Spleen (tissue), 11 donors: ENCODE measurements around the gene OXT. TPM values are rescaled to one million over a fixed set of nuclear protein-coding genes. Genes with fewer than 3 reads are reported as not detected.
A peak's percentile ranks its signal among the peaks of the same experiment; 100 is the strongest.
"Not testable (repeated sequence)": the region's sequence is repeated elsewhere in the genome, so short reads cannot be mapped to it uniquely, and the experiment has no call there.

Source experiments
- DNase-seq: peaks from one replicate; pipeline ENCODE4 v3.0.0-alpha.2; 2020
- H3K27ac ChIP-seq, 8 donors: fragments of 200-600 bp; sonication (generic) in 7 of 8; 1 replicate in 4 of 8; 2 replicates in 4 of 8; pipeline versions ENCODE4 v1.5.0 to v1.8.0; 2016 to 2021; ENCODE audit warnings: inconsistent platforms in 4 of 8, mild to moderate bottlenecking in 4 of 8, moderate library complexity in 1 of 8
- H3K27me3 ChIP-seq, 7 donors: fragments of 200-600 bp; sonication (generic) in 6 of 7; replicated peaks in 1 of 7; 1 replicate in 4 of 7; 2 replicates in 3 of 7; pipeline versions ENCODE4 v1.5.0 to v1.8.0; 2016 to 2021; ENCODE audit warnings: inconsistent platforms in 3 of 7, mild to moderate bottlenecking in 1 of 7
- H3K36me3 ChIP-seq, 6 donors: fragments of 200-600 bp; sonication (generic) in 5 of 6; 1 replicate in 4 of 6; 2 replicates in 2 of 6; pipeline versions ENCODE4 v1.5.0 to v1.8.0; 2016 to 2021; ENCODE audit warnings: inconsistent platforms in 2 of 6
- H3K4me1 ChIP-seq, 6 donors: fragments of 200-600 bp; sonication (generic) in 5 of 6; 1 replicate in 3 of 6; 2 replicates in 3 of 6; pipeline versions ENCODE4 v1.5.0 to v1.8.0; 2016 to 2021; ENCODE audit warnings: inconsistent platforms in 3 of 6
- H3K4me3 ChIP-seq, 8 donors: fragments of 200-600 bp; sonication (generic) in 7 of 8; 1 replicate in 4 of 8; 2 replicates in 4 of 8; pipeline versions ENCODE4 v1.5.0 to v1.8.0; 2016 to 2021; ENCODE audit warnings: inconsistent platforms in 4 of 8, mild to moderate bottlenecking in 4 of 8, moderate library complexity in 2 of 8
- H3K9me3 ChIP-seq, 8 donors: fragments of 200-600 bp; sonication (generic) in 7 of 8; 1 replicate in 4 of 8; 2 replicates in 4 of 8; pipeline versions ENCODE4 v1.5.0 to v1.8.0; 2016 to 2021; ENCODE audit warnings: inconsistent platforms in 4 of 8
- POLR2A ChIP-seq, 3 donors: fragments of 450-650 bp; IDR thresholded peaks; one replicate each; pipeline ENCODE4 v1.5.1; 2017; ENCODE audit warnings: antibody characterized with exemption in 3 of 3, mild to moderate bottlenecking in 1 of 3
- POLR2AphosphoS5 ChIP-seq, 3 donors: sonication (generic); formaldehyde crosslinking; IDR thresholded peaks; one replicate each; pipeline ENCODE4 v1.5.1; 2017; ENCODE audit warnings: antibody characterized with exemption in 3 of 3
- WGBS, 5 donors: extraction: QIAGEN DNeasy Blood & Tissue Kit in 3 of 5; methylation state at CpG; one replicate each; pipeline versions ENCODE4 v1.1.5 to v1.1.7; 2013 to 2018; 5-methylcytosine and 5-hydroxymethylcytosine counted together
- intact Hi-C: fragments of 100-400 bp; cut with DNase I; formaldehyde crosslinking; loops from one replicate; pipeline ENCODE4 v1.15.0; 2023; ENCODE audit warnings: low total_unique reads
- polyA plus RNA-seq, 3 donors: library from polyadenylated mRNA; stranded (reverse); fragments of 200-250 nt; gene quantifications; one replicate each; pipeline ENCODE4 v1.2.1, GENCODE V29; 2013
- total RNA-seq, 7 donors: library from RNA; depleted of rRNA in 3 of 7; stranded (reverse); fragments of >200 nt in 3 of 7; fragmentation: NEBNext Ultra II Directional in 4 of 7; extraction: Animal tissue kit (Norgen Biotek cat#: 25700) in 4 of 7; gene quantifications; one replicate each; pipeline versions ENCODE4 v1.1.0 to v1.2.1, GENCODE V29; 2016 to 2021
- TF ChIP-seq, protein P1 (sequence below), 11 experiments: fragments of 200-600 bp in 7 of 11; fragments of 450-650 bp in 4 of 11; sonication (generic) in 4 of 11; IDR thresholded peaks in 8 of 11; conservative IDR thresholded peaks in 3 of 11; 1 replicate in 7 of 11; 2 replicates in 4 of 11; pipeline versions ENCODE4 v1.4.0 to v1.8.0; 2016 to 2021; ENCODE audit warnings: antibody characterized with exemption in 11 of 11, inconsistent platforms in 4 of 11, mild to moderate bottlenecking in 1 of 11
- donor health status: healthy with polysubstance abuse.
- donor health status: DM: no; HTN: no; CAD: no; lungs with moderate emphysema.
- donor health status: DM: no; HTN: no; CAD: no.
- donor health status: Bipolar disorder and iron deficiency.
- donor health status: healthy.
- donor health status: DM: no; HTN: no; CAD: no.
- donor health status: DM: yes; HTN: yes; CAD: no.

Gene OXT
- total and polyA plus RNA-seq, 10 donors = 0.68 to 1.00 TPM; not detected in 8

DNA sequence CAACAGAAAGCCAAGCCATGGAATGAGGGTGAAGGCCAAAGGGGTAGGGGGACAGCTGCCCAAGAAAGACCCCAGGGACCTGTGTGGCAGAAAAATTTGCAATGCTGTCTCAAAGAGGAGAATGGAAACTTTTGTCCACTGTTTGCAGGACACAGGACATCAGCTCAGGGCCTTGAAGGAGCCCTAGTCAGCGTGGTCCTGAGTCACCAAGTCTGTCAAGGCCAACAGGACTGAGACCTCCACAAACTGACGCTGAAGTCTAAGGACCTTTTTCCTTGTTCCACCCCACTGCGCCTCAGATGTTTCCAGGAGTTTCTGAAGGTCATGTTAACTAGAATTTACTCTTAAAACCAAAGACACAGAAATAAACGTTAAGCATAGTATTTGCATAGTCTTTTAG lies 44.9 kb downstream of the OXT start:
- WGBS, 5 donors = 68 to 83% (median 74%) methylated on average over 4 of the region's 4 CpGs
- no peak for DNase-seq
- Histone ChIP-seq H3K4me1 (peaks cover 7 to 63% (median 21%) of the 10 kb centered on the region in 6 donors), H3K4me3 (no peak overlapping the region), H3K27me3 (no peaks in the 10 kb centered on the region), H3K9me3 (no peaks in the 10 kb centered on the region), H3K36me3 (peaks cover 0 to 64% (median 7%) of the 10 kb centered on the region in 6 donors), H3K27ac (no peak overlapping the region)
- no peak for TF ChIP-seq POLR2A (IDR thresholded peaks at IDR 0.05)
- TF ChIP-seq, protein P1, sequence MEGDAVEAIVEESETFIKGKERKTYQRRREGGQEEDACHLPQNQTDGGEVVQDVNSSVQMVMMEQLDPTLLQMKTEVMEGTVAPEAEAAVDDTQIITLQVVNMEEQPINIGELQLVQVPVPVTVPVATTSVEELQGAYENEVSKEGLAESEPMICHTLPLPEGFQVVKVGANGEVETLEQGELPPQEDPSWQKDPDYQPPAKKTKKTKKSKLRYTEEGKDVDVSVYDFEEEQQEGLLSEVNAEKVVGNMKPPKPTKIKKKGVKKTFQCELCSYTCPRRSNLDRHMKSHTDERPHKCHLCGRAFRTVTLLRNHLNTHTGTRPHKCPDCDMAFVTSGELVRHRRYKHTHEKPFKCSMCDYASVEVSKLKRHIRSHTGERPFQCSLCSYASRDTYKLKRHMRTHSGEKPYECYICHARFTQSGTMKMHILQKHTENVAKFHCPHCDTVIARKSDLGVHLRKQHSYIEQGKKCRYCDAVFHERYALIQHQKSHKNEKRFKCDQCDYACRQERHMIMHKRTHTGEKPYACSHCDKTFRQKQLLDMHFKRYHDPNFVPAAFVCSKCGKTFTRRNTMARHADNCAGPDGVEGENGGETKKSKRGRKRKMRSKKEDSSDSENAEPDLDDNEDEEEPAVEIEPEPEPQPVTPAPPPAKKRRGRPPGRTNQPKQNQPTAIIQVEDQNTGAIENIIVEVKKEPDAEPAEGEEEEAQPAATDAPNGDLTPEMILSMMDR (IDR thresholded peaks at IDR 0.05 in 8 of 11, conservative IDR thresholded peaks at IDR 0.05 in 3 of 11) = no peak
- TF ChIP-seq POLR2AphosphoS5 (IDR thresholded peaks at IDR 0.05) = no peak
- intact Hi-C loops = no loop called here

DNA sequence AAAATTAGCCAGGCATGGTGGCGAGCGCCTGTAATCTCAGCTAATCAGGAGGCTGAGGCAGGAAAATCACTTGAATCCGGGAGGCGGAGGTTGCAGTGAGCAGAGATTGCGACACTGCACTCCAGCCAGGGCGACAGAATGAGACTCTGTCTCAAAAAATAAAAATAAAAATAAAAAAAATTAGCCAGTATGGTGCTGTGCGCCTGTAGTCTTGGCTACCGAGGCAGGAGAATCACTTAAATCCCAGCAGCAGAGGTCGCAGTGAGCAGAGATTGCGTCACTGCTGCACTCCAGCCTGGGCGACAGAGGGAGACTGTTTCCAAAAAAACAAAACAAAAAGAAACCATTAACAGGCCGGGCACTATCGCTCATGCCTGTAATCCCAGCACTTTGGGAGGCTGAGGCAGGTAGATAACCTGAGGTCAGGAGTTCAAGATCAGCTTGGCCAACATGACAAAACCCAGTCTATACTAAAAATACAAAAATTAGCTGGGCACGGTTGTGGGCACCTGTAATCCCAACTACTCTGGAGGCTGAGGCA lies 46.5 kb downstream of the OXT start:
- Histone ChIP-seq H3K27ac (peak overlapping the region in 3 of 8 donors; percentile 4 to 46 (median 25)), H3K4me1 (peaks cover 7 to 57% (median 22%) of the 10 kb centered on the region in 6 donors), H3K36me3 (peaks cover 0 to 71% (median 19%) of the 10 kb centered on the region in 6 donors)
- peak in 1 of 3 donors; percentile 23 for TF ChIP-seq POLR2AphosphoS5 (IDR thresholded peaks at IDR 0.05)
- TF ChIP-seq, protein P1 (IDR thresholded peaks at IDR 0.05 in 8 of 11, conservative IDR thresholded peaks at IDR 0.05 in 3 of 11) = peak in 10 of 11 experiments; percentile 19 to 65 (median 52)
- H3K27me3 ChIP-seq, H3K4me3 ChIP-seq, DNase-seq, H3K9me3 ChIP-seq, intact Hi-C loops: not testable (repeated sequence)
- WGBS, 5 donors = 48 to 66% (median 55%) methylated on average over 14 of the region's 14 CpGs

DNA sequence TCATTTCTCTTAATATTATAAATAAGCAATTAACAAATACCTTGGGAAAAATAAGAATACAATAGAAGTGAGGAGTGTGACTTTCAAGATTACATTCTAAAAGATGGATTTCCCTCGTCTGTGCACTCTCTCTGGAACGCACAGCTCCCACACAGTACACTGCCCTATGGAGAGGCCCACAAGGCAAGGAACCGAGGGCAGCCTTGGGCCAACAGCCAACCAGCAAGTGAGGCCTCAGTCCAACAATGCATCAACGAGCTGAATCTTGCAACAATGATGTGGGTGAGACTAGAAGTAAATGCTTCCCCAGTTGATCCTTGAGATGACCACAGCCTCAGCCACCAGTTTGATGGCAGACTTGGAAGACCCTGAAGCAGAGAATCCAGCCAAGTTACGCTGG lies 47.6 kb downstream of the OXT start:
- Histone ChIP-seq H3K36me3 (peaks cover 0 to 65% (median 19%) of the 10 kb centered on the region in 6 donors), H3K27ac (no peak overlapping the region)

More for the DNA sequence above, 47.6 kb downstream of the OXT start:
- intact Hi-C loops = no loop called here
- Histone ChIP-seq H3K4me1 (peaks cover 7 to 61% (median 19%) of the 10 kb centered on the region in 6 donors), H3K4me3 (no peak overlapping the region), H3K27me3 (no peaks in the 10 kb centered on the region), H3K9me3 (peaks cover 0 to 17% (median 7%) of the 10 kb centered on the region in 8 donors)
- 68 to 85% (median 80%) methylated on average over 5 of the region's 5 CpGs for WGBS, 5 donors
- no peak for DNase-seq
- TF ChIP-seq, protein P1 (IDR thresholded peaks at IDR 0.05 in 8 of 11, conservative IDR thresholded peaks at IDR 0.05 in 3 of 11) = no peak
- TF ChIP-seq POLR2A (IDR thresholded peaks at IDR 0.05) = no peak
- TF ChIP-seq POLR2AphosphoS5 (IDR thresholded peaks at IDR 0.05) = no peak
